ENCODE results near the gene PUDP.
"Not testable (repeated sequence)": the region's sequence is repeated elsewhere in the genome, so short reads cannot be mapped to it uniquely, and the experiment has no call there.

The PUDP gene

GRCh38 chrX:7102119-7102518 is 45.8 kb downstream of the PUDP start:
- no peak overlapping the region for H3K9ac ChIP-seq (ENCODE audit: low read depth, low read length)
- H3K4me3 ChIP-seq (ENCODE audit: low read length) = no peak overlapping the region
- H3K27ac ChIP-seq (ENCODE audit: low read length) = no peak overlapping the region
- H3K36me3 ChIP-seq (ENCODE audit: insufficient read depth, low read depth, low read length) = peaks cover 8% of the 10 kb centered on the region; the same call in 1 of the 2 replicates
- peaks cover 2% of the 10 kb centered on the region; the same call in 1 of the 2 replicates for H3K4me1 ChIP-seq (ENCODE audit: insufficient read depth, low read length)
- no peaks in the 10 kb centered on the region for H3K9me3 ChIP-seq (ENCODE audit: insufficient read depth, low read depth, low read length)
- no peaks in the 10 kb centered on the region for H3K27me3 ChIP-seq (ENCODE audit: insufficient read depth, low read length)

GRCh38 chrX:7100022-7100421 is 47.9 kb downstream of the PUDP start:
- H3K4me1 ChIP-seq (ENCODE audit: insufficient read depth, low read length) = peaks cover 2% of the 10 kb centered on the region; the same call in 1 of the 2 replicates
- H3K9ac ChIP-seq (ENCODE audit: low read depth, low read length) = no peak overlapping the region
- H3K9me3 ChIP-seq (ENCODE audit: insufficient read depth, low read depth, low read length) = no peaks in the 10 kb centered on the region
- H3K27ac ChIP-seq (ENCODE audit: low read length) = no peak overlapping the region
- H3K4me3 ChIP-seq (ENCODE audit: low read length) = no peak overlapping the region
- H3K27me3 ChIP-seq (ENCODE audit: insufficient read depth, low read length) = no peaks in the 10 kb centered on the region
- peaks cover 8% of the 10 kb centered on the region; the same call in 1 of the 2 replicates for H3K36me3 ChIP-seq (ENCODE audit: insufficient read depth, low read depth, low read length)

- H3K9me3 ChIP-seq (ENCODE audit: insufficient read depth, low read depth, low read length); H3K27ac ChIP-seq (ENCODE audit: low read length); H3K27me3 ChIP-seq (ENCODE audit: insufficient read depth, low read length); H3K9ac ChIP-seq (ENCODE audit: low read depth, low read length); H3K4me3 ChIP-seq (ENCODE audit: low read length); H3K4me1 ChIP-seq (ENCODE audit: insufficient read depth, low read length); H3K36me3 ChIP-seq (ENCODE audit: insufficient read depth, low read depth, low read length): not testable (repeated sequence)
Observed at GRCh38 chrX:7095657-7096056, 52.3 kb downstream of the PUDP start.

- no peaks in the 10 kb centered on the region for H3K36me3 ChIP-seq (ENCODE audit: insufficient read depth, low read depth, low read length)
- no peak overlapping the region for H3K4me3 ChIP-seq (ENCODE audit: low read length)
- no peaks in the 10 kb centered on the region for H3K9me3 ChIP-seq (ENCODE audit: insufficient read depth, low read depth, low read length)
Observed at GRCh38 chrX:7093305-7093704, 54.6 kb downstream of the PUDP start.

GRCh38 chrX:7092543-7092942 is 55.4 kb downstream of the PUDP start:
- Histone ChIP-seq H3K9me3 (ENCODE audit: insufficient read depth, low read depth, low read length) (no peaks in the 10 kb centered on the region), H3K4me1 (ENCODE audit: insufficient read depth, low read length) (no peaks in the 10 kb centered on the region; the same call in none of the 2 replicates), H3K27me3 (ENCODE audit: insufficient read depth, low read length) (no peaks in the 10 kb centered on the region), H3K4me3 (ENCODE audit: low read length) (no peak overlapping the region), H3K27ac (ENCODE audit: low read length) (no peak overlapping the region), H3K36me3 (ENCODE audit: insufficient read depth, low read depth, low read length) (no peaks in the 10 kb centered on the region), H3K9ac (ENCODE audit: low read depth, low read length) (no peak overlapping the region)

More at GRCh38 chrX:7093305-7093704, 54.6 kb downstream of the PUDP start:
- Histone ChIP-seq H3K4me1 (ENCODE audit: insufficient read depth, low read length) (no peaks in the 10 kb centered on the region; the same call in none of the 2 replicates), H3K27ac (ENCODE audit: low read length) (no peak overlapping the region), H3K9ac (ENCODE audit: low read depth, low read length) (no peak overlapping the region), H3K27me3 (ENCODE audit: insufficient read depth, low read length) (no peaks in the 10 kb centered on the region)

- Histone ChIP-seq H3K9me3 (ENCODE audit: insufficient read depth, low read depth, low read length) (no peaks in the 10 kb centered on the region), H3K9ac (ENCODE audit: low read depth, low read length) (no peak overlapping the region), H3K36me3 (ENCODE audit: insufficient read depth, low read depth, low read length) (no peaks in the 10 kb centered on the region), H3K4me3 (ENCODE audit: low read length) (no peak overlapping the region), H3K27me3 (ENCODE audit: insufficient read depth, low read length) (no peaks in the 10 kb centered on the region), H3K27ac (ENCODE audit: low read length) (no peak overlapping the region), H3K4me1 (ENCODE audit: insufficient read depth, low read length) (no peaks in the 10 kb centered on the region; the same call in none of the 2 replicates)
Observed at GRCh38 chrX:7091923-7092322, 56.0 kb downstream of the PUDP start.

GRCh38 chrX:7090641-7091040 is 57.3 kb downstream of the PUDP start:
- H3K27me3 ChIP-seq (ENCODE audit: insufficient read depth, low read length) = no peaks in the 10 kb centered on the region
- no peak overlapping the region for H3K27ac ChIP-seq (ENCODE audit: low read length)
- H3K4me1 ChIP-seq (ENCODE audit: insufficient read depth, low read length) = no peaks in the 10 kb centered on the region; the same call in none of the 2 replicates

GRCh38 chrX:7088968-7089615 is 58.9 kb downstream of the PUDP start:
- Histone ChIP-seq H3K9me3 (ENCODE audit: insufficient read depth, low read depth, low read length) (no peaks in the 10 kb centered on the region), H3K36me3 (ENCODE audit: insufficient read depth, low read depth, low read length) (no peaks in the 10 kb centered on the region), H3K4me1 (ENCODE audit: insufficient read depth, low read length) (no peaks in the 10 kb centered on the region; the same call in none of the 2 replicates), H3K9ac (ENCODE audit: low read depth, low read length) (no peak overlapping the region), H3K27me3 (ENCODE audit: insufficient read depth, low read length) (no peaks in the 10 kb centered on the region), H3K4me3 (ENCODE audit: low read length) (no peak overlapping the region), H3K27ac (ENCODE audit: low read length) (no peak overlapping the region)

More at GRCh38 chrX:7090641-7091040, 57.3 kb downstream of the PUDP start:
- Histone ChIP-seq H3K9ac (ENCODE audit: low read depth, low read length) (no peak overlapping the region), H3K36me3 (ENCODE audit: insufficient read depth, low read depth, low read length) (no peaks in the 10 kb centered on the region), H3K9me3 (ENCODE audit: insufficient read depth, low read depth, low read length) (no peaks in the 10 kb centered on the region), H3K4me3 (ENCODE audit: low read length) (no peak overlapping the region)

- no peaks in the 10 kb centered on the region for H3K27me3 ChIP-seq (ENCODE audit: insufficient read depth, low read length)
- no peaks in the 10 kb centered on the region for H3K36me3 ChIP-seq (ENCODE audit: insufficient read depth, low read depth, low read length)
- no peak overlapping the region for H3K9ac ChIP-seq (ENCODE audit: low read depth, low read length)
- no peak overlapping the region for H3K27ac ChIP-seq (ENCODE audit: low read length)
- no peak overlapping the region for H3K4me3 ChIP-seq (ENCODE audit: low read length)
- H3K4me1 ChIP-seq (ENCODE audit: insufficient read depth, low read length) = no peaks in the 10 kb centered on the region; the same call in none of the 2 replicates
- no peaks in the 10 kb centered on the region for H3K9me3 ChIP-seq (ENCODE audit: insufficient read depth, low read depth, low read length)
Observed at GRCh38 chrX:7086384-7086783, 61.6 kb downstream of the PUDP start.

GRCh38 chrX:7085879-7086278 is 62.1 kb downstream of the PUDP start:
- no peak overlapping the region for H3K9ac ChIP-seq (ENCODE audit: low read depth, low read length)

GRCh38 chrX:7084841-7085240 is 63.1 kb downstream of the PUDP start:
- Histone ChIP-seq H3K9me3 (ENCODE audit: insufficient read depth, low read depth, low read length) (no peaks in the 10 kb centered on the region), H3K9ac (ENCODE audit: low read depth, low read length) (no peak overlapping the region), H3K27me3 (ENCODE audit: insufficient read depth, low read length) (no peaks in the 10 kb centered on the region), H3K27ac (ENCODE audit: low read length) (no peak overlapping the region), H3K4me1 (ENCODE audit: insufficient read depth, low read length) (no peaks in the 10 kb centered on the region; the same call in none of the 2 replicates), H3K36me3 (ENCODE audit: insufficient read depth, low read depth, low read length) (no peaks in the 10 kb centered on the region), H3K4me3 (ENCODE audit: low read length) (no peak overlapping the region)

More at GRCh38 chrX:7085879-7086278, 62.1 kb downstream of the PUDP start:
- Histone ChIP-seq H3K27ac (ENCODE audit: low read length) (no peak overlapping the region), H3K9me3 (ENCODE audit: insufficient read depth, low read depth, low read length) (no peaks in the 10 kb centered on the region), H3K4me1 (ENCODE audit: insufficient read depth, low read length) (no peaks in the 10 kb centered on the region; the same call in none of the 2 replicates), H3K27me3 (ENCODE audit: insufficient read depth, low read length) (no peaks in the 10 kb centered on the region), H3K4me3 (ENCODE audit: low read length) (no peak overlapping the region), H3K36me3 (ENCODE audit: insufficient read depth, low read depth, low read length) (no peaks in the 10 kb centered on the region)
